ENCODE results near the gene PFKFB2.

The PFKFB2 gene

DNA sequence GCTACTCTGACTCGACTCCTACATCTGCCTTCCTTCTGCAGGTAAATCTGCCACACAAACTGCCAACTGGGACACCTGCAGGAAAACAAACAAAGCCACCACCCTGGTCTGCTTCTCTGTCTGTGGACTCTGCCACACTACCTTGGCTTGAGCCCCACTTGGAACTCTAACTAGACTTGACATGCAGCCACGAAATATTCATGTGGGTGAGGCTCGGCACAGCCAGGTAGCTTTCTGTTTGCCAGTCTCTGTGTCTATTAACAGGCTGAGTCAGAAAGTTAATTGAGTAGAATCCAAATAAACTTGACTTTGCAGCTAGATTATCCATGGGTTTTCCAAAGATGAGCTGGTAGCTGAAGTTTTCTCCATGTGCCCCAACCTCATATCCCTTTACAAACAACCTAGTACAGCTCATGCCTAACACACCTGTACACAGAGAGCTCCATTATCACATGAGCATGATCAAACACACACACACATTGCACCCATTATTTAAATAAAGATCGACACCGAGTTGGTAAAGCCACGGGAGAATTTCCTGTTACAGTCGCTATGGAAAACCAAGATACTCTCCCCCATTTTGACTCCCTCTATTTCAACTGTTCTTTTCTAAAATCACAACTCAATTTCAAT lies 21.3 kb upstream of the PFKFB2 start:
- no peak for ATAC-seq (ENCODE audit: low read depth)
- peak overlapping the region; percentile 55 for H3K4me3 ChIP-seq (ENCODE audit: severe bottlenecking)
- H3K27me3 ChIP-seq (ENCODE audit: insufficient read depth, poor library complexity, severe bottlenecking) = no peaks in the 10 kb centered on the region
- H3K4me1 ChIP-seq (ENCODE audit: insufficient read depth, poor library complexity, severe bottlenecking) = peaks cover 66% of the 10 kb centered on the region
- no peak for DNase-seq (ENCODE audit: low spot score)
- peaks cover 40% of the 10 kb centered on the region for H3K36me3 ChIP-seq (ENCODE audit: low read depth)
- peak overlapping the region; percentile 97 for H3K27ac ChIP-seq (ENCODE audit: poor library complexity, severe bottlenecking)
- H3K9me3 ChIP-seq (ENCODE audit: severe bottlenecking) = no peaks in the 10 kb centered on the region
- TF ChIP-seq, protein P1, sequence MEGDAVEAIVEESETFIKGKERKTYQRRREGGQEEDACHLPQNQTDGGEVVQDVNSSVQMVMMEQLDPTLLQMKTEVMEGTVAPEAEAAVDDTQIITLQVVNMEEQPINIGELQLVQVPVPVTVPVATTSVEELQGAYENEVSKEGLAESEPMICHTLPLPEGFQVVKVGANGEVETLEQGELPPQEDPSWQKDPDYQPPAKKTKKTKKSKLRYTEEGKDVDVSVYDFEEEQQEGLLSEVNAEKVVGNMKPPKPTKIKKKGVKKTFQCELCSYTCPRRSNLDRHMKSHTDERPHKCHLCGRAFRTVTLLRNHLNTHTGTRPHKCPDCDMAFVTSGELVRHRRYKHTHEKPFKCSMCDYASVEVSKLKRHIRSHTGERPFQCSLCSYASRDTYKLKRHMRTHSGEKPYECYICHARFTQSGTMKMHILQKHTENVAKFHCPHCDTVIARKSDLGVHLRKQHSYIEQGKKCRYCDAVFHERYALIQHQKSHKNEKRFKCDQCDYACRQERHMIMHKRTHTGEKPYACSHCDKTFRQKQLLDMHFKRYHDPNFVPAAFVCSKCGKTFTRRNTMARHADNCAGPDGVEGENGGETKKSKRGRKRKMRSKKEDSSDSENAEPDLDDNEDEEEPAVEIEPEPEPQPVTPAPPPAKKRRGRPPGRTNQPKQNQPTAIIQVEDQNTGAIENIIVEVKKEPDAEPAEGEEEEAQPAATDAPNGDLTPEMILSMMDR (IDR thresholded peaks at IDR 0.05; ENCODE audit: poor library complexity, severe bottlenecking) = no peak

GRCh38 chr1:207032528-207033017 lies 20.5 kb upstream of the PFKFB2 start, which contains the start of gene C1orf116:
Gene C1orf116 (minus strand): TSS chr1:207032756. CDS start chr1:207027598, 5,158 bp downstream.
- peaks cover 36% of the 10 kb centered on the region for H3K36me3 ChIP-seq (ENCODE audit: low read depth)
- peak within 1 kb of the TSS; percentile 55 for H3K4me3 ChIP-seq (ENCODE audit: severe bottlenecking)
- ATAC-seq (ENCODE audit: low read depth) (peak; percentile 83), DNase-seq (ENCODE audit: low spot score) (peak; percentile 89)
- no peaks in the 10 kb centered on the region for H3K27me3 ChIP-seq (ENCODE audit: insufficient read depth, poor library complexity, severe bottlenecking)
- H3K4me1 ChIP-seq (ENCODE audit: insufficient read depth, poor library complexity, severe bottlenecking) = peaks cover 60% of the 10 kb centered on the region
- TF ChIP-seq, protein P1 (IDR thresholded peaks at IDR 0.05; ENCODE audit: poor library complexity, severe bottlenecking) = no peak
- no peaks in the 10 kb centered on the region for H3K9me3 ChIP-seq (ENCODE audit: severe bottlenecking)
- H3K27ac ChIP-seq (ENCODE audit: poor library complexity, severe bottlenecking) = peak within 1 kb of the TSS; percentile 97

- Histone ChIP-seq H3K36me3 (ENCODE audit: low read depth) (peaks cover 28% of the 10 kb centered on the region), H3K4me3 (ENCODE audit: severe bottlenecking) (no peak overlapping the region), H3K27ac (ENCODE audit: poor library complexity, severe bottlenecking) (peak overlapping the region; percentile 97), H3K27me3 (ENCODE audit: insufficient read depth, poor library complexity, severe bottlenecking) (no peaks in the 10 kb centered on the region), H3K9me3 (ENCODE audit: severe bottlenecking) (no peaks in the 10 kb centered on the region), H3K4me1 (ENCODE audit: insufficient read depth, poor library complexity, severe bottlenecking) (peaks cover 53% of the 10 kb centered on the region)
- no peak for DNase-seq (ENCODE audit: low spot score)
- no peak for ATAC-seq (ENCODE audit: low read depth)
- TF ChIP-seq, protein P1 (IDR thresholded peaks at IDR 0.05; ENCODE audit: poor library complexity, severe bottlenecking) = no peak
Observed at GRCh38 chr1:207033302-207033701, 19.8 kb upstream of the PFKFB2 start.

DNA sequence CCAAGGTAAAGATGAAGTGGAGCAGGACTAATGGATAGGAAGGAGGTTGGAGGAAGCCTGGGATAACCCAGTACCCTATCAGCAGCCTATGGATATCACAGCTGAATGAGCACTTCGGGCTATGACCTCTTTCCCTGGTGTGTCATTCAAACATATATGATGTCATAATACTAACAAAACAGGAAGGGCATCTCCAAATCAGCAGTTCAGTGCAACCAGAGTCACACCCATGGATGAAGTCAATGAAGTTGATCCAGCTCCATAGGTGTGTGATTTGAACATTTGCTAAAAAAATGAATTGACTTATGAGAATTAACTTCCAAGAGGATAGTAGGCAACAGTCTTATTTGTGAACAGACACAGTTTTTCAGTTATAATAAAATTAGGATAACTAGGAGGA lies 18.9 kb upstream of the PFKFB2 start:
- H3K27ac ChIP-seq (ENCODE audit: poor library complexity, severe bottlenecking) = peak overlapping the region; percentile 97
- H3K36me3 ChIP-seq (ENCODE audit: low read depth) = peaks cover 19% of the 10 kb centered on the region
- DNase-seq (ENCODE audit: low spot score) = no peak
- no peaks in the 10 kb centered on the region for H3K9me3 ChIP-seq (ENCODE audit: severe bottlenecking)
- H3K27me3 ChIP-seq (ENCODE audit: insufficient read depth, poor library complexity, severe bottlenecking) = no peaks in the 10 kb centered on the region
- H3K4me3 ChIP-seq (ENCODE audit: severe bottlenecking) = no peak overlapping the region
- peaks cover 44% of the 10 kb centered on the region for H3K4me1 ChIP-seq (ENCODE audit: insufficient read depth, poor library complexity, severe bottlenecking)
- TF ChIP-seq, protein P1 (IDR thresholded peaks at IDR 0.05; ENCODE audit: poor library complexity, severe bottlenecking) = no peak
- no peak for ATAC-seq (ENCODE audit: low read depth)

- H3K4me1 ChIP-seq (ENCODE audit: insufficient read depth, poor library complexity, severe bottlenecking) = peaks cover 37% of the 10 kb centered on the region
- ATAC-seq (ENCODE audit: low read depth) = peak; percentile 62
- H3K27ac ChIP-seq (ENCODE audit: poor library complexity, severe bottlenecking) = peak overlapping the region; percentile 97
- H3K36me3 ChIP-seq (ENCODE audit: low read depth) = peaks cover 15% of the 10 kb centered on the region
- no peaks in the 10 kb centered on the region for H3K9me3 ChIP-seq (ENCODE audit: severe bottlenecking)
- TF ChIP-seq, protein P1 (IDR thresholded peaks at IDR 0.05; ENCODE audit: poor library complexity, severe bottlenecking) = no peak
- H3K27me3 ChIP-seq (ENCODE audit: insufficient read depth, poor library complexity, severe bottlenecking) = no peaks in the 10 kb centered on the region
- no peak overlapping the region for H3K4me3 ChIP-seq (ENCODE audit: severe bottlenecking)
- no peak for DNase-seq (ENCODE audit: low spot score)
Observed at GRCh38 chr1:207034998-207035397, 18.1 kb upstream of the PFKFB2 start.
